ENCODE measurements around the gene CST9L. TPM values are rescaled to one million over a fixed set of nuclear protein-coding genes. Genes with fewer than 3 reads are reported as not detected.

CST9L gene
- polyA plus RNA-seq, 1 donor (not counting 4 experiments of a cell fraction or from before 2014, with no cell fraction given) = not detected

DNA sequence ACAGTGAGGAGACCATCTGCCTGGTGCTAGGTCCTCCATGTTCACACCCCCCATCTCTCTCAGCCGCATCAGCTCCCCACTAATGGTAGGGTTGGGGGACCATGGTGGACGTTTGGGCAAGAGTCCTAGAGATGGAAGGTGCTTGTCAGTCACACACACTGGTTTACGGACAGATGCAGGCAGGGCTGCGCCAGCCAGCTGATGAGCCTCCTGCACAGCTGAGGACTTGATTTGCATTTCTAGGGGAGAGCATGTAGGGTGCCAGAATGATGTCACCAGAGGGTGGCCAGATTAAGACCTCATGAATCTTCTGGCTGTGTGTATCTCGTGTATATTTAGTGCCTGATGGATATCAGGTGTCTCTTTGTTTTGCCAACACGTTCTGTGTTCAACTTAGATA, 48.7 kb downstream of the CST9L start:
- Histone ChIP-seq H3K4me3 (ENCODE audit: control insufficient read depth in 2 of 3, extremely low read depth in 1 of 3, insufficient read depth in 2 of 3, low read depth in 1 of 3, low read length in 3 of 3) (no peak overlapping the region), H3K9me1 (ENCODE audit: control insufficient read depth, extremely low read depth, insufficient read depth, low read length) (no peaks in the 10 kb centered on the region), H3K36me3 (ENCODE audit: control insufficient read depth in 2 of 2, extremely low read depth in 1 of 2, insufficient read depth in 2 of 2, low read length in 2 of 2) (no peaks in the 10 kb centered on the region), H2AFZ (ENCODE audit: control insufficient read depth, low read length) (no peak overlapping the region), H4K20me1 (ENCODE audit: control insufficient read depth, extremely low read depth, insufficient read depth, low read length) (no peaks in the 10 kb centered on the region), H3K27me3 (ENCODE audit: control insufficient read depth, extremely low read depth, insufficient read depth, low read length) (no peaks in the 10 kb centered on the region), H3K4me1 (ENCODE audit: control insufficient read depth, extremely low read depth, insufficient read depth, low read length) (no peaks in the 10 kb centered on the region), H3K9ac (ENCODE audit: control insufficient read depth, extremely low read depth, insufficient read depth, low read length) (no peak overlapping the region), H3K4me2 (ENCODE audit: control insufficient read depth, extremely low read depth, insufficient read depth, low read depth, low read length) (no peak overlapping the region), H3K9me3 (ENCODE audit: control insufficient read depth, low read depth, low read length) (no peaks in the 10 kb centered on the region), H3K27ac (ENCODE audit: control insufficient read depth, insufficient read depth, low read length) (no peak overlapping the region), H3K79me2 (ENCODE audit: control insufficient read depth, insufficient read depth, low read length) (no peaks in the 10 kb centered on the region)
- TF ChIP-seq, protein P1, sequence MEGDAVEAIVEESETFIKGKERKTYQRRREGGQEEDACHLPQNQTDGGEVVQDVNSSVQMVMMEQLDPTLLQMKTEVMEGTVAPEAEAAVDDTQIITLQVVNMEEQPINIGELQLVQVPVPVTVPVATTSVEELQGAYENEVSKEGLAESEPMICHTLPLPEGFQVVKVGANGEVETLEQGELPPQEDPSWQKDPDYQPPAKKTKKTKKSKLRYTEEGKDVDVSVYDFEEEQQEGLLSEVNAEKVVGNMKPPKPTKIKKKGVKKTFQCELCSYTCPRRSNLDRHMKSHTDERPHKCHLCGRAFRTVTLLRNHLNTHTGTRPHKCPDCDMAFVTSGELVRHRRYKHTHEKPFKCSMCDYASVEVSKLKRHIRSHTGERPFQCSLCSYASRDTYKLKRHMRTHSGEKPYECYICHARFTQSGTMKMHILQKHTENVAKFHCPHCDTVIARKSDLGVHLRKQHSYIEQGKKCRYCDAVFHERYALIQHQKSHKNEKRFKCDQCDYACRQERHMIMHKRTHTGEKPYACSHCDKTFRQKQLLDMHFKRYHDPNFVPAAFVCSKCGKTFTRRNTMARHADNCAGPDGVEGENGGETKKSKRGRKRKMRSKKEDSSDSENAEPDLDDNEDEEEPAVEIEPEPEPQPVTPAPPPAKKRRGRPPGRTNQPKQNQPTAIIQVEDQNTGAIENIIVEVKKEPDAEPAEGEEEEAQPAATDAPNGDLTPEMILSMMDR (optimal IDR thresholded peaks at IDR 0.05 in 1 of 3, IDR thresholded peaks at IDR 0.05 in 1 of 3, conservative IDR thresholded peaks at IDR 0.05 in 1 of 3; ENCODE audit: extremely low read depth in 1 of 3, insufficient read depth in 2 of 3, low read length in 3 of 3) = no peak
- no peak for TF ChIP-seq EZH2 (IDR thresholded peaks at IDR 0.05; ENCODE audit: low read length)
- no peak for FAIRE-seq
- DNase-seq (ENCODE audit: low read depth, low spot score) = no peak
- dilution Hi-C loops (cut with MboI; ENCODE audit: extremely low pct_ligation_motif_present, low sequenced_read_pairs) = no loop called here

GRCh38 chr20:23517719-23518118, 50.6 kb downstream of the CST9L start:
- Histone ChIP-seq H4K20me1 (ENCODE audit: control insufficient read depth, extremely low read depth, insufficient read depth, low read length) (no peaks in the 10 kb centered on the region), H3K4me1 (ENCODE audit: control insufficient read depth, extremely low read depth, insufficient read depth, low read length) (no peaks in the 10 kb centered on the region), H3K27ac (ENCODE audit: control insufficient read depth, insufficient read depth, low read length) (no peak overlapping the region), H2AFZ (ENCODE audit: control insufficient read depth, low read length) (no peak overlapping the region), H3K9me1 (ENCODE audit: control insufficient read depth, extremely low read depth, insufficient read depth, low read length) (no peaks in the 10 kb centered on the region), H3K4me3 (ENCODE audit: control insufficient read depth in 2 of 3, extremely low read depth in 1 of 3, insufficient read depth in 2 of 3, low read depth in 1 of 3, low read length in 3 of 3) (no peak overlapping the region), H3K36me3 (ENCODE audit: control insufficient read depth in 2 of 2, extremely low read depth in 1 of 2, insufficient read depth in 2 of 2, low read length in 2 of 2) (no peaks in the 10 kb centered on the region), H3K9ac (ENCODE audit: control insufficient read depth, extremely low read depth, insufficient read depth, low read length) (no peak overlapping the region), H3K27me3 (ENCODE audit: control insufficient read depth, extremely low read depth, insufficient read depth, low read length) (no peaks in the 10 kb centered on the region), H3K4me2 (ENCODE audit: control insufficient read depth, extremely low read depth, insufficient read depth, low read depth, low read length) (no peak overlapping the region), H3K79me2 (ENCODE audit: control insufficient read depth, insufficient read depth, low read length) (no peaks in the 10 kb centered on the region), H3K9me3 (ENCODE audit: control insufficient read depth, low read depth, low read length) (no peaks in the 10 kb centered on the region)
- dilution Hi-C loops (cut with MboI; ENCODE audit: extremely low pct_ligation_motif_present, low sequenced_read_pairs) = no loop called here
- no peak for FAIRE-seq
- DNase-seq (ENCODE audit: low read depth, low spot score) = no peak
- no peak for TF ChIP-seq EZH2 (IDR thresholded peaks at IDR 0.05; ENCODE audit: low read length)
- TF ChIP-seq, protein P1 (optimal IDR thresholded peaks at IDR 0.05 in 1 of 3, IDR thresholded peaks at IDR 0.05 in 1 of 3, conservative IDR thresholded peaks at IDR 0.05 in 1 of 3; ENCODE audit: extremely low read depth in 1 of 3, insufficient read depth in 2 of 3, low read length in 3 of 3) = no peak

All from keratinocyte (primary cell).